ENCODE data around the gene SLC27A1. TPM values are rescaled to one million over a fixed set of nuclear protein-coding genes. Genes with fewer than 3 reads are reported as not detected.
"Not testable (repeated sequence)": the region's sequence is repeated elsewhere in the genome, so short reads cannot be mapped to it uniquely, and the experiment has no call there.

Gene SLC27A1
- total and polyA plus RNA-seq, 7 experiments from 2014 or later, result 3.1 to 15.1 (median 10.5) TPM

GRCh38 chr19:17475011-17475540 lies 4.8 kb downstream of the SLC27A1 start:
- H3K27me3 ChIP-seq (ENCODE audit: control insufficient read depth in 2 of 2, insufficient read depth in 2 of 2, low read length in 2 of 2); H3K27ac ChIP-seq (ENCODE audit: low read depth, low read length); H3K9me3 Mint-ChIP-seq; H3K27me3 Mint-ChIP-seq; H3K4me3 Mint-ChIP-seq; H3K36me3 Mint-ChIP-seq; H3K4me3 ChIP-seq (ENCODE audit: low read length); H3K27ac Mint-ChIP-seq; H3K36me3 ChIP-seq (ENCODE audit: control insufficient read depth in 2 of 3, insufficient read depth in 3 of 3, low read length in 3 of 3); H3K9me3 ChIP-seq (ENCODE audit: control insufficient read depth in 2 of 3, low read length in 3 of 3); ATAC-seq; DNase-seq; H3K4me1 ChIP-seq (ENCODE audit: control insufficient read depth in 2 of 2, insufficient read depth in 2 of 2, low read length in 2 of 2): not testable (repeated sequence)
- POLR2A ChIA-PET, result interaction anchor here (0.6 kb wide), 2 partner anchors 33 to 995 kb away, joined by 3 to 5 read pairs; no protein-coding TSS in a partner anchor
- H3K4me1 Mint-ChIP-seq, result peaks cover 7 to 17% (median 12%) of the 10 kb centered on the region in 7 donors
- CTCF ChIA-PET, result interaction anchor here (0.8 kb wide), 1 partner anchor 23 kb away, joined by 4 read pairs; no protein-coding TSS in a partner anchor
- intact Hi-C loops (cut with micrococcal nuclease), result loop anchor here in 1 of 2 donors (10.0 kb wide), 1 partner anchor 380 kb away; the partner anchor contains the start of gene RPL18A

- Histone ChIP-seq H3K4me1 (ENCODE audit: control insufficient read depth in 2 of 2, insufficient read depth in 2 of 2, low read length in 2 of 2) (peaks cover 6 to 8% of the 10 kb centered on the region in 2 donors), H3K27me3 (ENCODE audit: control insufficient read depth in 2 of 2, insufficient read depth in 2 of 2, low read length in 2 of 2) (no peaks in the 10 kb centered on the region), H3K27ac (ENCODE audit: low read depth, low read length) (no peak overlapping the region), H3K9me3 (ENCODE audit: control insufficient read depth in 2 of 3, low read length in 3 of 3) (no peaks in the 10 kb centered on the region), H3K36me3 (ENCODE audit: control insufficient read depth in 2 of 3, insufficient read depth in 3 of 3, low read length in 3 of 3) (no peaks in the 10 kb centered on the region), H3K4me3 (ENCODE audit: low read length) (no peak overlapping the region)
- Mint-ChIP-seq H3K27ac (peak overlapping the region in 1 of 9 donors; percentile 17), H3K4me3 (no peak overlapping the region), H3K9me3 (no peaks in the 10 kb centered on the region), H3K27me3 (peaks cover 0 to 6% (median 0%) of the 10 kb centered on the region in 5 donors), H3K4me1 (peaks cover 6 to 17% (median 11%) of the 10 kb centered on the region in 7 donors), H3K36me3 (no peaks in the 10 kb centered on the region)
- intact Hi-C loops (cut with micrococcal nuclease), result loop anchor here in 1 of 2 donors (10.0 kb wide), 1 partner anchor 379 kb away; the partner anchor contains the start of gene RPL18A
- DNase-seq (no peak), ATAC-seq (peak; percentile 63)
- ChIA-PET CTCF (no interaction called here), POLR2A (no interaction called here)
Observed at GRCh38 chr19:17475541-17476115, 5.3 kb downstream of the SLC27A1 start.

- no peak for ATAC-seq
- DNase-seq, result no peak
- ChIA-PET CTCF (no interaction called here), POLR2A (no interaction called here)
- no peaks in the 10 kb centered on the region for H3K9me3 Mint-ChIP-seq
- no peak overlapping the region for H3K27ac Mint-ChIP-seq
- no peaks in the 10 kb centered on the region for H3K9me3 ChIP-seq (ENCODE audit: control insufficient read depth in 2 of 3, low read length in 3 of 3)
- H3K27ac ChIP-seq (ENCODE audit: low read depth, low read length), result no peak overlapping the region
- no peaks in the 10 kb centered on the region for H3K36me3 Mint-ChIP-seq
- H3K4me1 Mint-ChIP-seq, result peaks cover 0 to 11% (median 6%) of the 10 kb centered on the region in 7 donors
- no peaks in the 10 kb centered on the region for H3K4me1 ChIP-seq (ENCODE audit: control insufficient read depth in 2 of 2, insufficient read depth in 2 of 2, low read length in 2 of 2)
- no peaks in the 10 kb centered on the region for H3K27me3 Mint-ChIP-seq
- H3K36me3 ChIP-seq (ENCODE audit: control insufficient read depth in 2 of 3, insufficient read depth in 3 of 3, low read length in 3 of 3), result no peaks in the 10 kb centered on the region
- H3K4me3 ChIP-seq (ENCODE audit: low read length), result no peak overlapping the region
- intact Hi-C loops (cut with micrococcal nuclease), result loop anchor here in 1 of 2 donors (10.0 kb wide), 1 partner anchor 375 kb away; the partner anchor contains the start of gene RPL18A
- no peaks in the 10 kb centered on the region for H3K27me3 ChIP-seq (ENCODE audit: control insufficient read depth in 2 of 2, insufficient read depth in 2 of 2, low read length in 2 of 2)
- H3K4me3 Mint-ChIP-seq, result no peak overlapping the region
Observed at GRCh38 chr19:17479325-17479791, 9.0 kb downstream of the SLC27A1 start.

GRCh38 chr19:17481986-17482385 lies 11.7 kb downstream of the SLC27A1 start:
- H3K4me3 ChIP-seq (ENCODE audit: low read length), result no peak overlapping the region
- no peak overlapping the region for H3K27ac ChIP-seq (ENCODE audit: low read depth, low read length)
- Mint-ChIP-seq H3K4me1 (peaks cover 0 to 14% (median 6%) of the 10 kb centered on the region in 7 donors), H3K4me3 (no peak overlapping the region), H3K27ac (no peak overlapping the region), H3K27me3 (no peaks in the 10 kb centered on the region), H3K9me3 (no peaks in the 10 kb centered on the region), H3K36me3 (no peaks in the 10 kb centered on the region)
- H3K9me3 ChIP-seq (ENCODE audit: control insufficient read depth in 2 of 3, low read length in 3 of 3), result no peaks in the 10 kb centered on the region
- CTCF ChIA-PET, result no interaction called here
- intact Hi-C loops (cut with micrococcal nuclease), result no loop called here
- DNase-seq (no peak), ATAC-seq (no peak)
- POLR2A ChIA-PET, result no interaction called here
- no peaks in the 10 kb centered on the region for H3K36me3 ChIP-seq (ENCODE audit: control insufficient read depth in 2 of 3, insufficient read depth in 3 of 3, low read length in 3 of 3)
- H3K27me3 ChIP-seq (ENCODE audit: control insufficient read depth in 2 of 2, insufficient read depth in 2 of 2, low read length in 2 of 2), result no peaks in the 10 kb centered on the region
- H3K4me1 ChIP-seq (ENCODE audit: control insufficient read depth in 2 of 2, insufficient read depth in 2 of 2, low read length in 2 of 2), result no peaks in the 10 kb centered on the region

- CTCF ChIA-PET, result interaction anchor here (0.6 to 1.1 kb wide), 2 partner anchors 13 to 20 kb away, joined by 3 to 4 read pairs; no protein-coding TSS in a partner anchor
- no peak overlapping the region for H3K27ac ChIP-seq (ENCODE audit: low read depth, low read length)
- POLR2A ChIA-PET, result interaction anchor here (1.4 kb wide), 1 partner anchor 14 kb away, joined by 3 read pairs; no protein-coding TSS in a partner anchor
- no peaks in the 10 kb centered on the region for H3K36me3 ChIP-seq (ENCODE audit: control insufficient read depth in 2 of 3, insufficient read depth in 3 of 3, low read length in 3 of 3)
- no peaks in the 10 kb centered on the region for H3K9me3 ChIP-seq (ENCODE audit: control insufficient read depth in 2 of 3, low read length in 3 of 3)
- no peak overlapping the region for H3K4me3 Mint-ChIP-seq
- H3K9me3 Mint-ChIP-seq, result no peaks in the 10 kb centered on the region
- intact Hi-C loops (cut with micrococcal nuclease), result no loop called here
- DNase-seq (no peak), ATAC-seq (no peak)
- H3K36me3 Mint-ChIP-seq, result no peaks in the 10 kb centered on the region
- peaks cover 0 to 22% (median 8%) of the 10 kb centered on the region in 7 donors for H3K4me1 Mint-ChIP-seq
- H3K4me1 ChIP-seq (ENCODE audit: control insufficient read depth in 2 of 2, insufficient read depth in 2 of 2, low read length in 2 of 2), result peaks cover 6 to 8% of the 10 kb centered on the region in 2 donors
- H3K27me3 Mint-ChIP-seq, result no peaks in the 10 kb centered on the region
- H3K27ac Mint-ChIP-seq, result peak overlapping the region in 2 of 9 donors; percentile 44 to 90
- no peak overlapping the region for H3K4me3 ChIP-seq (ENCODE audit: low read length)
- H3K27me3 ChIP-seq (ENCODE audit: control insufficient read depth in 2 of 2, insufficient read depth in 2 of 2, low read length in 2 of 2), result no peaks in the 10 kb centered on the region
Observed at GRCh38 chr19:17482877-17483604, 12.7 kb downstream of the SLC27A1 start.

GRCh38 chr19:17483605-17484002 lies 13.3 kb downstream of the SLC27A1 start:
- intact Hi-C loops (cut with micrococcal nuclease), result no loop called here
- Histone ChIP-seq H3K27me3 (ENCODE audit: control insufficient read depth in 2 of 2, insufficient read depth in 2 of 2, low read length in 2 of 2) (no peaks in the 10 kb centered on the region), H3K27ac (ENCODE audit: low read depth, low read length) (no peak overlapping the region), H3K9me3 (ENCODE audit: control insufficient read depth in 2 of 3, low read length in 3 of 3) (no peaks in the 10 kb centered on the region), H3K4me3 (ENCODE audit: low read length) (no peak overlapping the region), H3K4me1 (ENCODE audit: control insufficient read depth in 2 of 2, insufficient read depth in 2 of 2, low read length in 2 of 2) (peaks cover 8 to 13% of the 10 kb centered on the region in 2 donors), H3K36me3 (ENCODE audit: control insufficient read depth in 2 of 3, insufficient read depth in 3 of 3, low read length in 3 of 3) (no peaks in the 10 kb centered on the region)
- H3K27ac Mint-ChIP-seq, result no peak overlapping the region
- peaks cover 4 to 27% (median 14%) of the 10 kb centered on the region in 7 donors for H3K4me1 Mint-ChIP-seq
- no peaks in the 10 kb centered on the region for H3K27me3 Mint-ChIP-seq
- H3K36me3 Mint-ChIP-seq, result no peaks in the 10 kb centered on the region
- ChIA-PET CTCF (interaction anchor here (1.1 kb wide), 1 partner anchor 12 kb away, joined by 4 read pairs; no protein-coding TSS in a partner anchor), POLR2A (interaction anchor here (1.4 kb wide), 1 partner anchor 13 kb away, joined by 3 read pairs; no protein-coding TSS in a partner anchor)
- no peaks in the 10 kb centered on the region for H3K9me3 Mint-ChIP-seq
- ATAC-seq, result no peak
- H3K4me3 Mint-ChIP-seq, result no peak overlapping the region
- DNase-seq, result no peak

All from naive thymus-derived CD4-positive, alpha-beta T cell (primary cell).